GM19238 (cell line): ENCODE results near the gene CERK.

Experiments
- DNase-seq: peaks from one replicate; pipeline ENCODE4 v3.0.0; 2011; ENCODE audit warnings: low spot score; ENCODE audit not compliant: insufficient read length

Gene CERK

DNA sequence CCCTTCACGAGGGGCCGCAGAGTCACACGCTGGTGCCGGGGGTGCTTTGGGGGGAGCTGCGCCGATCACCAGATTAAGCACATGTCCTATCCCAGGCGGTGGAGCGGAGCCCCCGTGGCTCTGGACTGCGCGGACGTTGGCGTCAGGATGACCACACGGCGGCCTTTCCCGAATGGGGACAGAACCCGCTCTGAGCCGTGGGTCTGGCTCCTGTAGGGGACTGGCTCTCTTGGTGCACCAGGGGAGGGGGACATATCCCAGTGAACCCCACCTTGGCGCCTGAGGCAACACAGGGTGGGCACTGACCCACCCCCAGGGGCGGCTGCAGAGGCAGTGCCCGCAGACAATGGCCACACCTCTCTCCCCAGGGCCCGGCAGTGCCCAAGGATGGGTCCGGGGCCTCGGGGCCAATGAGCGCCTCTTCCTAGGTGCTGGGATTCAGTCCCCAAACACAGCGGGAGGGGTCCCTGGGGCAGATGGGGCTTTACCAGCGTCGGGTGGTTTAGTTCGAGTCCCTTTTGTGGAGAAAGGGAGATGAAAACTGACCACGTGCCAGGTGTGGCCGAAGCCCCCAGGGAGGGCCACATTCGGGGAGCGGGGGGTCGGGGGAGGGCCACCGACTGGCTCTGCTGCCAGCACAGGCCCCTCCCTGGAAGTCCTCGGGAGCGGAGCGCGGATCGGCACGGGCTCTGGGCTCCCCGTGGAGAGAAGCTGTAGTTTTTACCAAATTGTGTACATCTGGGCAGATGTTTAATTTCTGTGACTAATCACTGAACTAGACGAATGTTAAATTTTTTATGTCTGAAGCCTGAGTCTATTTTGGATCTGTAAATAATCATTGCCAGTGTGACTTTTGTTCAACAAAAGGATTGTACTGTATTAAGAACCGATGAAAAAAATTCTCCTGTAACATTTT is 59.0 kb downstream of the CERK start:
- no peak for DNase-seq

DNA sequence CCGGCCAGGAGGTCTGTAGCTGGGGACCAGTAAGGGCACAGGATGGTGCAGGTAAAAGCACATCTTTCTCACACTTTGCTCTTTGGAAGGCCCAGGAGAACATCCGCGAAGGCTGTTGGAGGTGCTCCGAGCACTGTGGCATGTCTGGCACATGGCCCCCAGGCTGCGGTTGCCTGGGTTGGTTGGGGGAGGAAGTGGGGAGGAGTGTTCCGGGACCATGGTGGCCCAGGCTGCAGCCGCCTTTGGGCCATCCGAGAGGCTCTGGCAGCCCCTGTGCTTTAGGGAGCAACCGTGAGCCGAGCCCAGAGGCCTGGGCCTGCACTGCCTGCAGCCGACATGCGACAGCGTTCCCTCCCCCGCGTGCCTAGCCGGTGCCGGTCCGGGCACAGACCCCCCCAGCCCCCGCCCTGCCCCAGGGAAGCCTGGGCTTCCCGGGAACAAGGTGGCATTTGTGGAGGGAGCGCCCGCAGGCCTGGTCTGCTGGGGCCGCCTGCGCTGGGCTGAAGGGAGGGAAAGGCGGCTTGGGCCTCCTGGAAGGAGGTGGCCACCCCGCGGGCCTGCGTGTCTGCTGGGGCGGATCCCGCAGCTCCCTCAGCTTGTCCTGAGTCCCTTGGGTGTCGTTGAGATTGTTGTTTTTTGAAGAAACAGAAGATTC is 59.9 kb downstream of the CERK start:
- no peak for DNase-seq

DNA sequence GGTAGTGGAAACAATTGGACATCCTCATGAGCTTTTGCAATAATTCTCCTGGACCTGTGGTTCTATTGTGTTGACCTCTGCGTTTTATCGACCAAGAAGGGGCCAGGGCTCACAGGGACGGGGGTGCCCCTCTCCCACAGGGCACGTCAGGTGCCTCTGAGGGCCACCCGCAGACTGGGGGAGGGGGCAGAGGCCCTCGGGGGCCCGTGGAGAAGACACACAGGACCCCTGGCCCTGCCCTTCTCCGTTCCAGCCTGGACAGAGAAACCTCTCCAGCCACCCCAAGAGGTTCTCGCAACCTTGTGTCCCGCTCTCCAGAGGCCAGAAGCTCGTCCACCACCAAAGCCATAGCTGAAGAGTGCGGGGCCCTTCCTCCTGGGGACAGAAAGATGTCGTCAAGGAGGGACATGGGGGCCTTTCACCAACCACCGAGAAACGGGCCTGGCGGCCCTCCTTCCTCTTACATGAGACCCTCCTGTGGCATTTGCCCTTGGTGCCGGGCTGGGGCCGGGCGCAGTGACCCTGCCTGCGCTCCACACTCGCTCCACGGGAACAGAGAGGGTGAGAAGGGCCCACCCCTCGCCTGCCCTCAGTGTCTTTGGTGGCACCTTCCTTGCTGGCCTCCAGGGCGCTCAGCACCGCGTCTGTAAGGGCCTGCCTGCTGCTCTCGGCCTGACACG is 60.6 kb downstream of the CERK start:
- no peak for DNase-seq

DNA sequence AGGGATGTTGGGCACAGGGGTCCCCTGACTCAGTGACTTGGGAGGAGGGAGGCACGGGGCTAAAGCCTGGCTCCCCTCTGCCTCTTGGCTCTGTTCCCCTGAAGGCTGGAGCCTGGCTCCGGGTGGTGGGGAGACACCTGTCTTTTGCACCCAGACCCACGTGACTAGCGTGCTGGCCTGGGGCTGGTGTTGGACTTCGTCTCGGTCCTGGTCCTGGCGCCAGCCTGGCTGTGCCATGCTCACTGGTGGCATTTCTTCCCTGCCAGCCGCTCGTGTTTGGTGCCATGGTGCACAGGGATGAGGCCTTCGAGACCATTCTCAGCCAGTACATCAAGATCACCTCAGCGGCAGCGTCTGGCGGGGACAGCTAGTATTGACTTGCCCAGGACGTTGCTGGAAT is 61.2 kb downstream of the CERK start:
- DNase-seq, result no peak

DNA sequence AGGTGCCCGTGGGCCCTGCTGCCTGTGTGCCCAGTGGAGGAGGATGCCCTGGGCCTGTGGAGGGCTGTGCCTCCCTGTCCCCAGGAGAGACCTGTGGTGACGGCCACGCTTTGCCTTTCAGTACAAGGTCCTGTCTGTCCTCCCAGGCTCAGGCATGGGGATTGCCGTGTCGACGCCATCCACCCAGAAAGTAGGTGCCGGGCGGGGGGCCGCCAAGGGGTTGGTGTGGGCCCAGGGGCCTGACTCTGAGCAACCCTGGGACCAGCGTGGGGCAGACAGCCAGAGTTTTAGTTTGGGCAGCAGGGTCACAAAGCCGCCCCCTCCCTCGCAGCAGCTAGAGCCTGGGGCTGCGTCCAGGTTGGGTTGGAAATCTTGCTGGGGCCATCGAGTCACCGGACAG is 61.6 kb downstream of the CERK start:
- no peak for DNase-seq

DNA sequence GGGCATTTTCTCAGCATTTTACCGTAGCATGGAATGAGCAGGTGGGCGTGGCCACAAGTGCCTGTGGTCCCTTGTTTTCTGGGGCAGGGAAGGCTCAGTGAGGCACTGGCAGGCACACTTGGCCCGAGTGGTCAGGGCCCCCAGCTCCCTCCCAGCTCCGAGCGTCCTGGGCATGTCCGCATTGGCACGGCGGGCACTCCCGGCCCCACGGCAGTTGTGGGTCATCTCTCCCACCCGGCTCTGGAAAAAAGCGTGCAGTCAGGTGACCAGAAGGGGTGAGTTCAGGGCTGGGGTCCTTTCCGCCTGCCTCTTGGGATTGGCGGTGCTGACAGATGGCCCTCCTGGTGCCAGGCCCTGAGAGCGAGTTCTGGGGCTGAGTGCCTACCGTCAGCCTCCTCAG is 62.1 kb downstream of the CERK start:
- DNase-seq, result no peak

DNA sequence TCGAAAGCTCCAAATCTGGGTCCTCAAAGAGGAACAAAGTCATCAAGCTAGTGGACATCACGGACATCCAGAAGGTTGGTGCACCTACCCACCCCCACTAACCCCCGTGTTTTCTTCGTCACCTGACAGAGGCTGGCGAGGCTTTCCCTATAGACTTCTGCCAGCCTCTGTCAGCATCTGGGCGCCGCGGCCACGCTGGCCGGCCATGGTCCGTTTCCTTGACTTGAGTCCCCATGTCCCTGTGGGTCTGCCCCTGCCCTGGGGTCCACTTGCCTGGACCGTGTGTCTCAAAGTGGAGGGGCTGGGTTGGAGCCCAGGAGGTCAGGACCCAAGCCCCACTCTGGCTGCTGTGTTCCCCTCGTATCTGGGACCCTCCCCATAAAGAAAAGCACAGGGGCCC is 62.6 kb downstream of the CERK start:
- DNase-seq, result no peak

DNA sequence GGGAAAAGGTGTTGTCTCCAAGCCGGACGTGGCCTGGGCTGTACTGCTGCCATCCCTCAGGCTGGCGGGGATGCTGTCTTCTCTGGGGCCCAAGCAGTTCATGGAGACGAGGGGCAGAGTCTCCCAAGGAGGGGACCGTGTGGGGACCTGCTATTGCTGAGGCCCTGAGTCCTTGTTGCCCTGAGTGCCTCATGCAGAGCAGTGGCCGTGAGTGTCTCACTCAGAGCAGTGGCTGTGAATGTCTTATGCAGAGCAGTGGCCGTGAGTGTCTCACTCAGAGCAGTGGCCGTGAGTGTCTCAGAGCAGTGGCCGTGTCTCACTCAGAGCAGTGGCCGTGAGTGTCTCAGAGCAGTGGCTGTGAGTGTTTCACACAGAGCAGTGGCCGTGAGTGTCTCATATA is 63.1 kb downstream of the CERK start:
- DNase-seq, result no peak

DNA sequence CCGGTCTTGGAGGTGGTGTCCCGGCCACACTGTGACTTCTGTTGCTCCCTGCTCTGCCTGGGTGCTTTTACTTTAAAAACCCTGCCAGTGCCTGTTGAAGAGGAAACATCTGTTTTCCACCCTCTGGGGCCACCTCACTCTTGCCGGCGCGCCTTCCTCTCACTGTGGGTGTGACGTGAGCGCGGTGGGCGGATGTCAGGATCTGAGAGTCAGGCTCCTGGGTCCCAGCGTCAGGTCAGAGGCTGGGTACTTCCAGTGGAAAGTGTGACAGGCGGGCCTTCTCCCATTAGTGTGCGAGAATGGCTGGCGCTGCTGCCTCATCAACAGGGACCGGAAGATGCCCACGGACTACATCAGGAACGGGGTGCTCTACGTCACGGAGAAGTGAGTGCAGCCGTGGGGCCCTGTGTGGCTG is 63.7 kb downstream of the CERK start:
- peak; percentile 66 for DNase-seq

DNA sequence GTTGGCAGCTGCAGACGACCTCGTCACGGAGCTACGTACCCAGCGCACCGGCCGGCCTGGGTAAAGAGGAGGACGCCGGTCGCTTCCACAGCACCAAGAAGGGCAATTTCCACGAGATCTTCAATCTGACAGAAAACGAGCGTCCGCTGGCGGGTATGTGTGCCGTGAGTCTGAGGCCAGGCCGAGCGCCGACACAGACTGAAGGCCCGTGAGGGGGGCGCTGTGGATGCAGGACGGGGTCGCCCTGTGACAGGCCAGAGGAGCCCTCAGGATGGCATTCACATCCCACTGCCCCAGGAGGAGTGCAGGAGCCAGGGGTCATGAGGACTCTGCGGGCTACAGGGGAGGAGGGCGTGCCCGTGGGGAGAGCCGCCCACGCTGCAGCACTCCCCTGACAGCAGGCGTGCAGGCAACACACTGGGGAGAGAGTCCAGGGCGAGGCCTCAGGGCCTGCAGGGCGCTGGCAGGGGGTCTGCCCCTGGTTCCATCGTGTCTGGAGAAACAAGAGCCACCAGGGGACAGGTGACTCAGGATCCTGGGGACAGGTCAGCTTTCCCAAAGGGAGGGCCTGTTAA is 64.3 kb downstream of the CERK start:
- no peak for DNase-seq

DNA sequence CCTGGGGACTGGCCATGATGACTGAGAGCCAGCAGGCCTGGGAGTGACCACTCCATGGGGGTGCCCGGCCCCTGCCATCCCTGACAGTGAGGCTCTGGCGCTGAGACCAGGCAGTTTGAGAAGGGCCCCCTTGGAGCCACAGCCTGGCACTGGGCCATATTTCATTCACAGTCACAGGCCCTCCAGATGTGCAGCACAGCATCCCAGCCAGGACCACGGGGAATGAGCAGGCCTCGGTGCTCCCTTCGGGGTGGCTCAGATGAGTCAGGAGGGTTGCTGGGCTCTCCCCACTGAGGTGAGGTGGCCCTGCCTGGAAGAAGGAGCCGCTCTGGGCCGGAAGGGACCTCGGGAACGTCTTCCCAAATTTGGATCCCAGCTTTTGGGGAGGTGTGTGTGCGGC is 64.8 kb downstream of the CERK start:
- DNase-seq, result no peak

DNA sequence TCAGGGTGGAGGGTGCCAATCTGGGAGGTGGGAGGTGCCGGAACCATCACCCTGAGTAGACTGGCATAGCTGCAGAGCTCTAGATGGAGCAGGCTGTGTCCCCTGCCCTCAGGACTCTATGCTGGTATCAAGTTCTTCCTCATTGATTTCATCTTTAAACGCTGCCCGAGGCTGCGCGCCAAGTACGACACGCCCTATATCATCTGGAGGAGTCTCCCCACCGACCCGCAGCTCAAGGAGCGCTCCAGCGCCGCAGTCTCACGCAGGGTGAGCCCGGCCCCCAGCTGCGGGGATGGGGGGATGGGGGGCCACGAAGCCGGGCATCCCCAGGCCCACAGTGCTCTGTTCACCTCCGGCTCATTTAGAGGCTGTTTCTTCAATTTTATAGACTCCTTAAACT is 65.3 kb downstream of the CERK start:
- no peak for DNase-seq

DNA sequence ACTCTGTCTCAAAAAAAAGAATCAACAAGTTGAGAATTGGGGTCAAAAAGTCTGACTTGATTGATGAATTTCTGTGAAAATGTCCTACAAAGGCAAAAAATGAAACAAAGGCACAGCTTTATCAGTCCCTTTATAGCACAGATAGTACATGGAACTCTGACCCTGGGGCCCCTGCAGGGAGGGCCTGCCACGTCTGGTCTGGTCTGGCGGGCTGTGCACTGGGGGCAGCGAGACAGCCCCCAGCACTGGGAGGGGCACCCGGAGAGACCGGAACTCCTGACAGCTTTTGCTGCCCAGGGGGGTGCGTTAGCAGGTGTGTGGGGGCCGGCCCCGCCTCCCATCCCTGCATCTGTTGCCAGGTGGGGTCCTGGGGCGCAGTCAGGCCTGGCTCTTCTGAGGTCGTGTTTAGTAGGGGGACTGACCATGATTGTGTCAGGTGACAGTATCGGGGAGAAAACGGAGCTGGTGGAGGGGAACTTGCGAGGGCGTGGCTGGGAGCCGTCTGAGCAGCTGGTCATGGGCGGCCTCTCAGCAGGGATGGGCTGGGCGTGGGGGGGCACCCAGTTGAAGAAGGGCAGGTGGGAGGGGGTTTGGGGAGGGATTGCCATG is 66.1 kb downstream of the CERK start:
- DNase-seq, result no peak

DNA sequence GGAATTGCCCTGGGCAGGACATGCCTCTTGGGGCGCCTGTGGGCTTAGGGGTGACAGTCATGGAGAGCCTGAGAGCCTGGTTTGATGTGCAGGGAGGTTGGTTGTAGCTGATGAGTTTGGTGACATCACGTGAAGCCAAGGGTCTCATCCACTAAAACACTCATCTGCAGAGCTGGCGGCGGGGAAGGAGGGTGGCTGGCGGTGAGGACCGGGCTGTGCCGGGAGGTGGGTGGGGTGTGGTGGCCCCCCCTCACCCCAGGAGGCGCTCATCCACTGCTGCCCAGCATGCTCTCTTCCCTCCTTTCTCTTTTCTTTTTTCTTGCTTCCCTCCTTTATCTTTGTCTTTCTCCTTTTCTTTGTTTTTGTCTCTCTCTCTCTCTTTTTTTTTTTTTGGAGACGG is 68.9 kb downstream of the CERK start:
- no peak for DNase-seq

DNA sequence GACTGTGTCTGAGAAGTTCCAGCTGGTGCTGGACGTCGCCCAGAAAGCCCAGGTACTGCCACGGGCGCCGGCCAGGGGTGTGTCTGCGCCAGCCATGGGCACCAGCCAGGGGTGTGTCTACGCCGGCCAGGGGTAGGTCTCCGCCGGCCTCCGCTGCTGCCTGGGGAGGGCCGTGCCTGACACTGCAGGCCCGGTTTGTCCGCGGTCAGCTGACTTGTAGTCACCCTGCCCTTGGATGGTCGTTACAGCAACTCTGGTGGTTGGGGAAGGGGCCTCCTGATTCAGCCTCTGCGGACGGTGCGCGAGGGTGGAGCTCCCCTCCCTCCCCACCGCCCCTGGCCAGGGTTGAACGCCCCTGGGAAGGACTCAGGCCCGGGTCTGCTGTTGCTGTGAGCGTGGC is 69.9 kb downstream of the CERK start:
- no peak for DNase-seq

DNA sequence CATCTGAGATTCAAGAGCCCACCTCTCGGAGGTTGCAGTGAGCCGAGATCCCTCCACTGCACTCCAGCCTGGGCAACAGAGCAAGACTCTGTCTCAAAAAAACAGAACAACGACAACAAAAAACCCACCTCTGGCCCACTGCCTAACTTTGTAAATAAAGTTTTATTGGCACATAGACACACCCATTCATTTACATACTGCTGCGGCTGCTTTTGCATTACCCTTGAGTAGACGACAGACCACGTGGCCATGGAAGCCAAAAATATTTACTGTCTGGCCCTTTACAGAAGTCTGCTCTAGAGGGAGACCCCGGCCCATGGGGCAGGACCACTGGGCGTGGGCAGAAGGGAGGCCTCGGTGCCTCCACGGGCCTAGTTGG is 70.8 kb downstream of the CERK start:
- DNase-seq, result no peak

DNA sequence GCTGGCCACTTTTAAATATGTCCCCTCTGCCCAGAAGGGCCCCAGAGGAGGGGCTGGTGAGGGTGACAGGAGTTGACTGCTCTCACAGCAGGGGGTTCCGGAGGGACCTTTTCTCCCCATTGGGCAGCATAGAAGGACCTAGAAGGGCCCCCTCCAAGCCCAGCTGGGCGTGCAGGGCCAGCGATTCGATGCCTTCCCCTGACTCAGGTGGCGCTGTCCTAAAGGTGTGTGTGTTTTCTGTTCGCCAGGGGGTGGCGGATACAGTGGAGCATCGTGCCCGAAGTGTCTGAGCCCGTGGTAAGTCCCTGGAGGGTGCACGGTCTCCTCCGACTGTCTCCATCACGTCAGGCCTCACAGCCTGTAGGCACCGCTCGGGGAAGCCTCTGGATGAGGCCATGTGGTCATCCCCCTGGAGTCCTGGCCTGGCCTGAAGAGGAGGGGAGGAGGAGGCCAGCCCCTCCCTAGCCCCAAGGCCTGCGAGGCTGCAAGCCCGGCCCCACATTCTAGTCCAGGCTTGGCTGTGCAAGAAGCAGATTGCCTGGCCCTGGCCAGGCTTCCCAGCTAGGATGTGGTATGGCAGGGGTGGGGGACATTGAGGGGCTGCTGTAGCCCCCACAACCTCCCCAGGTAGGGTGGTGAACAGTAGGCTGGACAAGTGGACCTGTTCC is 71.3 kb downstream of the CERK start:
- no peak for DNase-seq

DNA sequence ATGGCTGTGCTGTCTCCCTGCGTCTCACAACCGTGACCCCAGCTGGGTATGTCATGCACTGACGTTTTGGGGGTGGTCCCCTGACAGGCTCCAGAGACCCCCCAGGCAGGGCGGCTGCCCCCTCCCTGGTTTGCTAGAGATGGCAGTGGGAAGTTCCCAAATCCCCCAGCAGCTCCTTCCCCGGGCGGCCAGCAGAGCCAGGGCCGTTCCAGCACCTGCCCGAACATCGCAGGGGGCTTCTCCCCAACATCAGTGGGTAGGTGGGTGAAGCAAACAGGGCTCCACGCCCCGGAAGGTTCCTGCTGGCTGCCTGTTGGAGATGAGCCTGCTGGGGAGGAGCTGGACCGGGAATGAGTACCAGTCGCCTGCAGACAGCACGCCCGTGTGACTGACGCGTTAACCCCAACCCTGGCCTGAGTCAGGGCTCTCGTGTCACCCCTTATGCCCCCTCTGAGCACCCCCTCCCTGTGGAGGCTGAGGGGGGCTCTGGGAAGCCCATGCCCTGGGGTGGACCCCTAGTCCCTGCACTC is 72.2 kb downstream of the CERK start:
- no peak for DNase-seq

DNA sequence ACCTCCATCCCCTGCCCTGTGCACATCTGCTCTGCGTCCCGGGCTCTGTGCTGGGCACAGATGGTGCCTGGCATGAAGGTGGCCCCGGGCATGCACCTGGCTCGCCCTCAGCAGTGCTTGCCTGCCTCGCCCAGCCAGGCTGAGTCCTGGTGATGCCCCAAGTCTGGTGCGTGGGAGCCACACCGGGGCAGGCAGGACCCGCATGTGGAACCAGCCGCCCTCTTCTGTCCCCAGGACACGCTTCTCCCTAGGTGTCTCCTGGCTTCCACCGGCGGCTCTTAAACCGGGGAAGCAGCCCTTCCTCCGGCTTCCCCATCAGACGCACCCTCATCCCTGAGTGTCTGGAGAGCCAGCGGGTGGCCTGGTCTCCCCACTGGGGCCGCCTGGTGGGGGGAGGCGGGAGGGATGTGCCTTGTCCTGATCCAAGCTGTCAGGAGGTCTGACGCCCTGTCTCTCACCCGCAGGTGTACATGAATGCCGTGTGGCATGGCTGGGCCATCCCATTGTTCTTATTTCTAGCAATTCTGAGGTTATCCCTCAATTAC is 72.8 kb downstream of the CERK start:
- DNase-seq, result no peak

DNA sequence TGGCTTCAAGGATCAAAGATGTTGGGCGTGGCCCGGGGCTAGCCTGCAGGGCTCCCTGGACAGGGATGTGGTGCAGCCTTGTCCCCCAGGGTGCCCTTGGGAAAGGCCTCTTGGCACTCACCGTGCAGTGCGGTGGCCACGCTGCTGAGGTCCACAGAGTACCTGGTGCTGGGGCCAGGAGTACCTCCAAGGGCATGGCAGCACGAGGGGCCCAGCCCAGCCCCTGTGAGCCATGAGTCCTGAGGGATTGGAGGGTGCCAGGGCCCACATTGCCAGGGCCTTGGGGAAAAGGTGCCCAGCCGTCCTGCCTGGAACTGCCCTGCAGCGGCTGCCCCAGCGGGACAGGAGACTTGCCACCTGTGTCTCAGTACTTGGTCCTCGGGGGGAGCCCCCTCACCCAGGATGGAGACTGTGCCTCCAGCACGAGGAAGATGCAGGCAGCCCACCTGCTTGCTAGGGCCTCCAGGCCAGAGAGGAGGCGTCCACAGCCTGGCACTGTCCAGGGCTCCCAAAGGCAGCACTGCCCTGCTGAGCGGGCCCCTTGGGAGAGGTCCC is 73.7 kb downstream of the CERK start:
- no peak for DNase-seq
